SW 1271 (cell line): ENCODE measurements around the gene RTBDN.

ENCODE experiments used
- DNase-seq, 2 experiments: peaks; one replicate each; lab custom pipeline; 2025; lab: John Stamatoyannopoulos, UW

RTBDN gene

DNA sequence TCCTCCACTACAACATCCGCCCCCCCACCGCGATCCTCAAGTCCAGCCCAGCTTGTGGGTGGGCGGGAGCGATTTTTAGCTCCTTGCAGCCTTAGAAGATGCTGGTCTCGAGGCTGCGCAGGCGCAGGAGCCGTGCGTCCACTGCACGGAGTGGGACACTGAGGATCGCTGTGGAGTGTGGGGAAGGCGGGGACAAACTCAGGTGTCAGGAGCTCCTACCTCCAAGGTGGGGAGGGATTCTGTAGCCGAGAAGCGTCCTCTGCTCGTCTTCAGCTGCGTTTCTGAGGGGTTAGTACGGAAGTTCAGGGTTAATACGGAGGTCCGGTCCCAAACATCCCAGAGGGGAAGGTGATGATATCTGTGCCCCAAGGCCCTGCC lies at the start of gene RTBDN:
Gene RTBDN (minus strand): TSS at position 14 of the 378 bp plus-strand sequence. CDS start 4,600 bp downstream, outside the sequence.
- no peak for DNase-seq

DNA sequence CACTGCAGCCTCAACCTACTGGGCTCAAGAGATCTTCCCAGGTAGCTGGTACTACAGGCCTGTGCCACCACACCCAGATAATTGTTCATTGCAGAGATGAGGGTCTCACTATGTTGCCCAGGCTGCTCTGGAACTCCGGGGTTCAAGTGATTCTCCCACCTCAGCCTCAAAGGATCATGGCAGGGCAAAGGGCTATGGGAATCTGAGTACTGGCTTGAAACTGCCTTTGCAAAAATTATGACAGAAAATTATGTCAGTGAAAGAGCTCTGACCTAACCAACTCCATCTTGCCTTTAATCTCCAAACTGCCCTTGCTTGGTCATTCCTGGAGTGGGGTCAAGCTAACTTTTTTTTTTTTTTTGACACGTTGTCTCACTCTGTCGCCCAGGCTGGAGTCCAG lies 48.2 kb upstream of the RTBDN start:
- DNase-seq: no peak

DNA sequence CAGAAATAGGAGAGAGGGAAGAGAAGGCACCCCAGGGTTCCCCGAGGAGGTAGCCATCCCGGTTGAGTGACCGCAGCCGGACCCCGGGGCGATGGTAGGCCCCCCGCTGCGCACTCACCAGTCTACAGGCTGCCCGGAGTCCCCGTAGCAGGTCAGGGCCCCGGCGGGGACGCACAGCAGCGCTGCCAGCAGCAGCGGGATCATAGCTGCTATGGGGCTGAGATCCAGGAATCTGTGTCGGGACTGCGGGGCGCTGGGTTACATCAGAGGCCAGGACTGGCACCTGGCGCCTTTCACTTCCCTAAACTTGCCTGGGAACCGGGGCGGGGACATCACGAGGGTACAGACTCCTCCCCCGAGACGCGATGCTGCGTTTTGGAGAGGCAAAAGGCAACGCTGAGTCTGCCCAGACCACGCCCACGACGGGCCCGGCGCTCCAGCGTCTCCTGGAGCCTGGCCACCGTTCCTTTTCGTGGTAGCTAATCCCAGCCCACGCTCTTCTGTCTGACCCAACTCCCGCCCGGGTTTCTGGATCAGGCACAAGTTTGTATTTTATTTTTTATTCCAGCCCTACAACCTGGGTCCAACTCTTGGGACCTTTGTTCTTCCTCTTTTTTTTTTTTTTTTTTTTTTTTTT lies 46.9 kb upstream of the RTBDN start, which contains the start of gene DNASE2:
Gene DNASE2 (minus strand): TSS at position 278 of the 637 bp plus-strand sequence. CDS start 74 bp downstream, at position 204.
- DNase-seq: peak; percentile 85 to 86

DNA sequence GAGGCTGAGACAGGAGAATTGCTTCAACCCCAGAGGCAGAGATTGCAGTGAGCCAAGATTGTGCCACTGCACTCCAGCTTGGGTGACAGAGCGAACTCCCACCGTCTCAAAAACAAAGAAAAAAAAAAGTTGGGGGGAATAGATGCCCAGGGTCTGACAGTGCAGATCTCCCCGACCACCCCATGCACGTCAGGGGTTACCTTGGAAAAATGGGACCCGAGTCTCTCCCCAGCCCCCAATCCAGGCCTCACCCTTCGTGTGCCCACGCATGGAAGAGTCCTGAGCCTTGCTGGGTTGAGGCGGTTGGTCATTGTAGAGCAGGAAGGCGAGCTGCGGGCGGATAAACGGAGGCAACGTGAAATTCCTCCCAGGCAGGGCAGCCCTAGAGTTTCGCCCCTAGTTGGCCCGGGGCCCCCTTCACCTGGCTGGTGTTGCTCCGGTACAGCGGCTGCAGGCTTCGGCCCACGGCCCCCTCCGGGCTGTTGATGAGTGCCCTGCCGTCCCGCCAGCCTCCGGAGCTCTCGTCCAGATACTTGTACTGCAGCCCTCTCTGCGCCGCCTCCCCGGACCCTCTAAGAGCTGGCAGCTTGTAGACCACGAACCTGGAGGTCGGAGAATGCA lies 46.3 kb upstream of the RTBDN start:
- peak in 1 of 2 experiments; percentile 45 for DNase-seq

DNA sequence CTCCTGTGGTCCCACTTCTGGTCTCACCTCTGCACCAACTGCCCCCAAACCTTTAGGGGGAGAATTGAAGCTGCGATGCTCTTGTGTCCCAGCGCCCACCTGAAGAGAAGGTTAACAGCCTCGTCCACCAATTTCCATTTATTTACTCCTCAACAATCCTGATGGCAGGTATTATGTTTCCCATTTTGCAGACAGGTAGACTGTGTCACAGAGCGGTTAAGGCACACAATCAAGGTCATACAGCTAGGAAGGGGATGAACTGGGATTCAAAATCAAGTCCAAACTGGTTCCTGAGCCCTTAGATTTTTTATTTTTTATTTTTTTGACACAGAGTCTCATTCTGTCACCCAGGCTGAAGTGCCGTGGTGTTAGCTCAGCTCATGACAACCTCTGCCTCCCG lies 40.7 kb upstream of the RTBDN start:
- no peak for DNase-seq

DNA sequence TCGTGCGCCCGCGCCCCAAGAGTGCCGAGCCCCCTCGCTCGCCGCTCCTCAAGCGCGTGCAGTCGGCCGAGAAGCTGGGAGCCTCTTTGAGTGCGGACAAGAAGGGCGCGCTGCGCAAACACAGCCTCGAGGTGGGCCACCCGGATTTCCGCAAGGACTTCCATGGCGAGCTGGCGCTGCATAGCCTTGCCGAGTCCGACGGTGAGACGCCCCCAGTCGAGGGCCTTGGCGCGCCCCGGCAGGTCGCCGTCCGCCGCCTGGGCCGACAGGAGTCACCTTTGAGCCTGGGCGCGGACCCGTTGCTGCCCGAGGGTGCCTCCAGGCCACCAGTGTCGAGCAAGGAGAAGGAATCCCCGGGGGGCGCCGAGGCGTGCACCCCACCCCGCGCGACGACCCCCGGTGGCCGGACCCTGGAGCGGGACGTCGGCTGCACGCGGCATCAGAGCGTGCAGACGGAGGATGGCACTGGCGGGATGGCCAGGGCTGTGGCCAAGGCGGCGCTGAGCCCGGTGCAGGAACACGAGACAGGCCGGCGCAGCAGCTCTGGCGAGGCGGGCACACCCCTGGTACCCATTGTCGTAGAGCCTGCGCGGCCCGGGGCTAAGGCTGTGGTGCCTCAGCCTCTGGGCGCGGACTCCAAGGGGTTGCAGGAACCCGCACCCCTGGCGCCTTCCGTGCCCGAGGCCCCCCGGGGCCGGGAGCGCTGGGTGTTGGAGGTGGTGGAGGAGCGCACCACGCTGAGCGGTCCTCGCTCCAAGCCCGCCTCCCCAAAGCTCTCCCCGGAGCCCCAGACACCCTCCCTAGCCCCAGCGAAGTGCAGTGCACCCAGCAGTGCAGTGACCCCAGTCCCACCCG lies 39.7 kb upstream of the RTBDN start:
- DNase-seq: no peak

DNA sequence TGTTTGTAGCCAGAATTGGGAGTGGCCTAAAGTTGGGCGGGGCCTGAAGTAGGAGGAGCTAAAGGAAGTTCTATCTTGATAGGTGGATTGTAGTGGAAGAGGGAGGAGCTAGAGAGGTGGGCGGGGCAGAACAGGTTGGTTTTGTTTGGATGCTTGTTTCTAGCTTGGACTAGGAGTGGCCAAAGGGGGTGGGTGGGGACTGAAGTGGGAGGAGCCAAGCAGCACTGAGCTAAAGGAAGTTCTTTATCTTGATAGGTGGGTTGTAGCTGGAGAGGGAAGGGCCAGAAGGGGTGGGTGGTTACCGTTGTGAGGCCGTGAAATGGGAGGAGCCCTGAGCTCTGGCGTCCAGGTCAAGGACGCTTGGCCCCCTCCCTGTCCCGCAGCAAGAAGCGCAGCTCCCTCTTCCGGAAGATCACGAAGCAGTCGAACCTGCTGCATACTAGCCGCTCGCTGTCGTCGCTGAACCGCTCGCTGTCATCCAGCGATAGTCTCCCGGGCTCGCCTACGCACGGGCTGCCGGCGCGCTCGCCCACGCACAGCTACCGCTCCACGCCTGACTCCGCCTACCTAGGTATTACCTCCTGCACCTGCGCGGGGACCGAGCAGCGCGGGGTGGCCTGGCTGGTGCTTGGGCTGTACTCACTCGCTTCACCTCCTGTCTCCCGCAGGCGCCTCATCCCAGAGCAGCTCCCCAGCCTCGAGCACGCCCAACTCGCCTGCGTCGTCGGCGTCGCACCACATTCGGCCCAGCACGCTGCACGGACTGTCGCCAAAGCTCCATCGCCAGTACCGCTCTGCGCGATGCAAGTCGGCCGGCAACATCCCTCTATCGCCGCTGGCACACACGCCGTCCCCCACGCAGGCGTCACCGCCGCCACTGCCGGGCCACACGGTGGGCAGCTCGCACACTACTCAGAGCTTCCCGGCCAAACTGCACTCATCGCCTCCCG lies 38.8 kb upstream of the RTBDN start:
- no peak for DNase-seq

DNA sequence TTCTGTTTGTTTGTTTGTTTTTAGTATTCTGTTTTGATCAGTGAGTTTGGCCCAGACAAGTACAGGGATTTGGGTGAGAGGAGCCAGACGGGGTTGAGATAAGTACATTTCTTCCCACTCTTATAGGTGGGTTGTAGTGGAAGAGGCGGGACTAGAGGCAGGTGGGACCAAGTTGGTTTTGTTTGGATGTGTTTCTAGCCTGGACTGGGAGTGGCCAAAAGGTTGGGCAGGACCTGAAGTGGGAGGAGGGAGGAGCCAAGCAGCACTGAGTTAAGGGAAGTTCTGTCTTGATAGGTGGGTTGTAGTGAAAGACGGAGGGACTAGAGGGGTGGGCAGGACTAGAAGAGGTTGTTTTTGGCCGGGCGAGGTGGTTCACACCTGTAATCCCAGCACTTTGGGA lies 37.9 kb upstream of the RTBDN start:
- no peak for DNase-seq

DNA sequence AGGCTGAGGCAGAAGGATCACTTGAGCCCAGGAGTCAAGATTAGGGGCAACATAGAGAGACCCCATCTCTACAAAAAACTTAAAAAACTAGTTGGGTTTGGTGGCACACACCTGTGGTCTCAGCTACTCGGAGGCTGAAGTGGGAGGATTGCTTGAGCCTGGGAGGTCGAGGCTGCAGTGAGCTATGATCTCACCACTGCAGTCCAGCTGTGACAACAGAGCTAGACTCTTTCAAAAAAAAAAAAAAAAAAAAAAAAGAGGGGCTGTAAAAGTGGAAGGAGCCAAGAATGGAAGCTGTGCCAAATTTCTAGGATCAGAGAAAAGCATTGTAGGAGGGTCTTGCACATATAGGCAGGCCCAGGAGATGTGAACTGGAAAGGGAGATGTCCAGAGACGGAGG lies 37.3 kb upstream of the RTBDN start:
- DNase-seq: no peak

DNA sequence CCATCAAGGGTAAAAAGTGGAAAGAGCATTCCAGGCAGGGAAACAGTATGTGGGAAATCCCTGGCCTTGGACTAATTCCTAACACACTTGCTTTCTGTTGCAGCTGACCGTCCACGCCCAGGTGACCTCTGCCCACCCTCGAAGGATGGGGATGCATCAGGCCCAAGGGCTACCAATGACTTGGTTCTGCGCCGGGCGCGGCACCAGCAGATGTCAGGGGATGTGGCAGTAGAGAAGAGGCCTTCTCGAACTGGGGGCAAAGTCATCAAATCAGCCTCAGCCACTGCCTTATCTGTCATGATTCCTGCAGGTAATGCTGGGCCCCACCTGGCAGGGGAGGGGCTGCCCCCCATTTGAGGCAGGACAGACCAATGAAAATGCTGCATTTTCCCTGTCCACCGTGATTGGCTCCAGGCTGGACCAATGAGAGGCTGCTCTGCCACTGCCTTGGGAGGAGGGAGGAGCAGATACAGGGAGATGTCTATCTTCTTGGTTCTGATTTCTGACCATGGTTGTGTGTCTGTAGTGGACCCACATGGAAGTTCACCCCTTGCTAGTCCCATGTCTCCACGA lies 34.2 kb upstream of the RTBDN start:
- DNase-seq: no peak

DNA sequence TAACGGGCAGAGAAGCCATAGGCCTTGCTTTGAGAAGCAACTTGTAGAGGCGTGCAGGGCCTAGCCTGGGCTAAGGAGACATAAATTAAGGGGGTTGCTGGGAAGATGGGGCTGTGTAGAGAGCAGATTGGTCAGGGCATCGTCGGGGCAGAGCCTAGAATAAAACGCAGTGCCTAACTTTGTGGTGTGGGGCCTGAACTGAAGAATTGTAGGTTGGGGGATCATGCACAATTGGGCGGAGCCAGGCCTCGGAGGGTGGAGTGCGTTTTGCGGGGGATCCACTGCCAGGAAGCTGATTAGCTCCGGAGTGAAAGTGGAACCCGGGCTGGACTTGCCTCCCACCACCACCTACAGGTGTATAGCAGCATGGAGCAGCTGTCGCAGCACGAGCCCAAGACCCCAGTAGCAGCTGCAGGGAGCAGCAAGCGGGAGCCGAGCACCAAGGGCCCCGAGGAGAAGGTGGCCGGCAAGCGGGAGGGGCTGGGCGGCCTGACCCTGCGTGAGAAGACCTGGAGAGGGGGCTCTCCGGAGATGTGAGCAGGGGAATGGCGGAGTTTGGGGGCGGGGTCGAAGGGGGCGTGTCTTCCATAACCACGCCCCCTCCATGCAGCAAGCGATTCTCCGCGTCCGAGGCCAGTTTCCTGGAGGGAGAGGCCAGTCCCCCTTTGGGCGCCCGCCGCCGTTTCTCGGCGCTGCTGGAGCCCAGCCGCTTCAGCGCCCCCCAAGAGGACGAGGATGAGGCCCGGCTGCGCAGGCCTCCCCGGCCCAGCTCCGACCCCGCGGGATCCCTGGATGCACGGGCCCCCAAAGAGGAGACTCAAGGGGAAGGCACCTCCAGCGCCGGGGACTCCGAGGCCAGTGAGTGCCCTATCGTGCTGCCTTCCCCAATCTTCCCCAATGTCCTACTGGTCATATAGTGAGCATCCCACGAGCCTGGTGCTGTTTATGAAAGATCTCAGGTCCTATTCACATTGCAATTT lies 33.0 kb upstream of the RTBDN start:
- peak in 1 of 2 experiments; percentile 19 for DNase-seq

DNA sequence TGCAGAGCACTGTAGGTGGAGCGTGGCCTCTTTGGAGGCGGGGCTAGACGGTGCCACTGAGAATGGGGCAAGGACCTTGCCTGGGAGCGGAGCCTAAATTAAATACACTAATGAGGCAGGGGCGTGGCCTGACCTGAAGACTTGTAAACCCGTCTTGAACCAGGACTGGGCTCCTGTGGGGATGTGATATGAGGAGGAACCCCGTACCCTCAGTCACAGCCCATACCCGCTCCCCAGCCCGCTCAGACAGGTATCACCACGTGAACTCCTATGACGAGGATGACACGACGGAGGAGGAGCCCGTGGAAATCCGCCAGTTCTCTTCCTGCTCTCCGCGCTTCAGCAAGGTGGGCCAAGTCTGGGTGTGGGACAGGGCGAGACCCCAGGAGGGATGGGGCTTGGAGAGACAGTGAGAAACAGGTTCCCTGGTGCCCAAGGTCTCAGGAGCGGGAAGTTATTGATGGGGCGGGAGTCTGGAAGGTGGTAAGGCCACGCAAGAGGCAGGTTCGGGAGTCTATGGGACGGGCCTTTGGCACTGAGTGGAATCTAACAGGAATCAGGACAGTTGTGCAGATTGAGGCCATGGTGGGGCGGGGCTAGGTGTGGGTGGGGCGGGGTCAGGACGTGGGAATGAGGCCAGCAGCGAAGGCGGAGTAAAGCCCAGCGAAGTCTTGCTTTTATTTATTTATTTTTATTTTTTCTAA lies 32.2 kb upstream of the RTBDN start:
- no peak for DNase-seq

DNA sequence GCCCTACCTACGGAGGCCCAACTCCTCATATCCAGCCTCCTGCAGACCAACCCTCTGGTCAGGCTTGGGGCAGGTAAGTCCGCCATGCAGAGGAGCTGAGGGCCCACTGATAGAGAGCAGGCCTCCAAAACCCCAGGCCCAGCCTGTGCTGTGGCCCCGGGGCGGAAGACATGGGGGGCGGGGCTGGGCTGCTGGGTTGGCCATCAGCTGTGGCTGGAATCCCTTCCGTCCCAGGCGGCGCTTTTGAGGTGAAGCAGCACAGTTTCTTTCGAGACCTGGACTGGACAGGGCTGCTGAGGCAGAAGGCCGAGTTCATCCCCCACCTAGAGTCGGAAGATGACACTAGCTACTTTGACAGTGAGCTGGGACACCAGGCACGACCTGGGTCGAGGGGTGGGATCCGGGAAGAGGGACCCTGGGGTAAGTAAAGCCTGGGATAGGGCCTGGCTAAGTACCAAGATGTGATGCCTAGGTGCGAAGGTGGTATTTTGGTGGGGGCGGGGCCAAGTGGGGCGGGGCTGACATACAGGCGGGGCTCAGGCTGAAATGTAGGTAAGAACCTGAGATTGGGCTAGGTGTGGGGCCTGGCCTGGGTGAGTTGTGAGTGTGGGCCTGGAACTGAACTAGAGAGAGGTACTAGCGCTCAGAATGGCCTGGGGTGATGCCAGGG lies 31.5 kb upstream of the RTBDN start:
- DNase-seq: no peak

DNA sequence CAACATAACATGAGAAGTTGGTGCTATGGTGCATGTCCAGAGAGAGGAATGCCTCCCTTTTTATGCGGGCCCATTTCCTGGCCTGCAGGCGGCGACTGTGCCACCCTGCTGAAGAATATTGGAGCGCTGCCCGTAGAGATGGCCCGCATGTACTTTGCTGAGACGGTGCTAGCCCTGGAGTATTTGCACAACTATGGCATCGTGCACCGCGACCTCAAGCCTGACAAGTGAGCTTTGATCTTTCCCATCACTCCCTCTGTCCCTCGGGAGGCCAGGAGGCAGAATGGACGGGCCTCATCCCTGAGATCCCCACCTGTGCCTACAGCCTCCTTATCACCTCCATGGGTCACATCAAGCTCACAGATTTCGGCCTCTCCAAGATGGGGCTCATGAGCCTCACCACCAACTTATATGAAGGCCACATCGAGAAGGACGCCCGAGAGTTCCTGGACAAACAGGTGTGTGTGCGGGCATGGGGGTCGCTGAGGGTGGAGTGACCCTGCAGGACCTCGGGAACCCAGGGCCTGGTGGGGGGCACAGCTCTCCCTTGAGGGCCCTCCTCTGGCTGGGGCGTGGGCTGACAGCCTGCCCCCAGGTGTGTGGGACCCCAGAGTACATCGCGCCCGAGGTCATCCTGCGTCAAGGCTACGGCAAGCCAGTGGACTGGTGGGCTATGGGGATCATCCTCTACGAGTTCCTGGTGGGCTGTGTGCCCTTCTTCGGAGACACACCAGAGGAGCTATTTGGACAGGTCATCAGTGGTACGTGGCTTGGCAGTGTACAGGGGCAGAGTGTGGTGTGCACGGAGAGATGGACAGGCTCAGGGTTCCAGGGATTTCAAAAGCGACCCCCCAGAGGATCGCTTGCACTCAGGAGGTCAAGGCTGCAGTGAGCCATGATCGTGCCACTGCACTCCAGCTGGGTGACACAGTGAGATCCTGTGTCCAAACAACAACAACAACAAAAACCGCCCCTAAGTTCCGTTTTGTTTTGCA lies 30.6 kb upstream of the RTBDN start:
- no peak for DNase-seq

DNA sequence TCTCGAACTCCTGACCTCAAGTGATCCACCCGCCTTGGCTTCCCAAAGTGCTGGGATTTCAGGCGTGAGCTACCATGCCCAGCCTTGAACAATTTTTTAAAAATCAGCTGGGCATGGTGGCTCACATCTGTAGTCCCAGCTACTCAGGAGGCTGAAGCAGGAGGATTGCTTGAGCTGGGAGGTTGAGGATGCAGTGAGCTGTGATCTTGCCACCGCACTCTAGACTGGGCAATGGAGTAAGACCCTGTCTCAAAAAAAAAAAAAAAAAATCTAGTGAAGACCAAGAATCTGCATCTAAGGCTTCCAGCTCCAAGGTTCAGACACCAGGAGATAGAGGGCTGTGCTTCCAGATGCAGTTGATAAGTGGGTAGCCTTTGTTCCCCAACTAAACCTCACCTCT lies 29.8 kb upstream of the RTBDN start:
- no peak for DNase-seq

DNA sequence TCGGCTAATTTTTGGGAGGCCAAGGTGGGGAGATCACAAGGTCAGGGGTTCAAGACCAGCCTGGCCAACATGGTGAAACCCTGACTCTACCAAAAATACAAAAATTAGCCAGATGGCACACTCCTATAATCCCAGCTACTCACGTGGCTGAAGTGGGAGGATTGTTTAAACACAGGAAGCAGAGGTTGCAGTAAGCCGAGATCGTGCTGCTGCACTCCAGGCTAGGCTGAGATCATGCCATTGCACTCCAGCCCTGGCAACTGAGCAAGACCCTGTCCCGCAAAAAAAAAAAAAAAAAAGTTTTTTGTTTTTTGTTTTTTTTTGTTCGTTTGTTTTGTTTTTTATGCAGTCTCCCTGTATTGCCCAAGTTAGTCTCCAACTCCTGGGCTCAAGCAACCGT lies 25.2 kb upstream of the RTBDN start:
- no peak for DNase-seq

DNA sequence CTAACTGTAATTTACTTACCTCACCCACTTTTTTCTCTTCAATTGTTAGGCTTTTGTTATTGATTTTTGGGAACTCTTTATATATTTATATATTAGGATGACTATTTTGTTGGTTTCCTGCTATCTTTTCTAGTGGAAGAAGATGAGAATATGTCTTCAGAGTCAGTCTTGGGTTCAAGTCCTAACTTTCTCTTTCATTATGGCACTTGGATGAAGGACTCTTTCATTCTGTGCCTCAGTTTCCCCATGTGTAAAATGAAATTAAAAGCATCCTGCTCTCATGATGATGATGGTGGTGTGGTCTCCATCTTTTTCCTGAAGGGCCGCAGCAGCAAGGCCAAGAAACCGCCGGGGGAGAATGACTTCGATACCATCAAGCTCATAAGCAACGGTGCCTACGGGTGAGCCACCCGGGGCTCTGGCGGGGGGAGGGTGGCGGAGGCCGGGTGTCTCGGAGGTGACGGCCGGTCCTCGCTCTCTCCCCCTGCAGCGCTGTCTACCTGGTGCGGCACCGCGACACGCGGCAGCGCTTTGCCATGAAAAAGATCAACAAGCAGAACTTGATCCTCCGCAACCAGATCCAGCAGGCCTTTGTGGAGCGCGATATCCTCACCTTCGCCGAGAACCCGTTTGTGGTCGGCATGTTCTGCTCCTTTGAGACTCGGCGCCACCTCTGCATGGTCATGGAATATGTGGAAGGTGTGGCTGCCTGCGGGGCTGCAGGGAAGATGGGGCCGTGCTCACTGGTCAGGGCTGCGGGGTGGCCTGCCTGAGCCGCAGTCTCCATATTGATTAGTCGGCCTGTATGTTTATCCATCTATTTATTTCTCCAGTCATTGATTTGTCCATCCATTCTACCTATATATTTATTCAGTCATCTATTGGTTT lies 23.9 kb upstream of the RTBDN start:
- DNase-seq: no peak
